Fibroblast of mammary gland (primary cell): ENCODE measurements around the gene PGAP3.

Experiments
- DNase-seq: peaks from one replicate; pipeline ENCODE4 v3.0.0-alpha.2; 2010; ENCODE audit warnings: low read depth
- H3K4me3 ChIP-seq: 2 replicates; pipeline ENCODE4 v1.5.1; 2011; ENCODE audit warnings: low read depth, mild to moderate bottlenecking, low read length, moderate library complexity; ENCODE audit not compliant: control insufficient read depth
- CTCF ChIP-seq: conservative IDR thresholded peaks from 2 replicates; pipeline ENCODE4 v1.5.1; 2011; ENCODE audit warnings: low read depth, low read length, inconsistent platforms; ENCODE audit not compliant: control insufficient read depth, insufficient read depth

PGAP3 gene

DNA sequence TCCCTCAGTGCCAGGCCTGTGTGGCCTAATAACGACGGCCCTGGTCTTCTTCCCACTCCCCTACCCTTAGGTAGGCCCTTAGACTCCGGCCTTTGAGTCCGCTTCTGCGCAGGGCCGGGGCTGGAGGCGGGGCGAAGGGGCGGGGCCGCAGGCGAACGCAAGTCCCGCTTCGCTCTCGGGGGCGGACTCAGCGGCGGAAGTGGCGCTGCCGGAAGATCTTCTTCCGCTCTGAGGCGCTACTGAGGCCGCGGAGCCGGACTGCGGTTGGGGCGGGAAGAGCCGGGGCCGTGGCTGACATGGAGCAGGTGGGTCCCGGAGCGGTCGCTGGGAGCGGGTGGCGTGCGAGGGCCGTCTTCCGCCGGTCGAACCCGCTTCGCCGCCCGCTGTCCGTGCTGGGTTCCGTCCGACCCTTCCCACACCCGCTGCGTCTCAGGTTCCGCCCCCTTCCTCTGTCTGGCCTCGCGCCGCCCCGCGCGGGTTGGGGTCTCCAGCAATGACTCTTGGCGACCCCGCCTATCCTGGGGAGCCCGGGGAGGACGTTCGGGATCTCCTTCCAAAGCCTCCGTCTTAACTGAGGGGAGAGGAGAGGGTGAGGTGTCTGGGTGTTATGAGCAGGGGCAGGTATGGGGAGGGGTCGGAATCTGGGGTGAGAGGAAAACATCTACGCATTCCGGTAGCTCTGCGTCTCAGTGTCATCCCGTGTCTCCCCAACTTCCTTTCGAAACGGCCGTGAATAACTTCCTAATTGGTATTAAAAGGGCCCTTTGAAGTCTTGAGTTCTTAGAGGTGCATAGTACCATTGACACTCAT lies 50.7 kb downstream of the PGAP3 start, which contains the start of gene STARD3:
TSS of gene STARD3 (plus strand) at position 218 of the 810 bp plus-strand sequence. CDS start 16,388 bp downstream, outside the sequence.
- peak within 1 kb of the TSS; percentile 77 for H3K4me3 ChIP-seq
- peak; percentile 75 for DNase-seq
- no peak for TF ChIP-seq CTCF

DNA sequence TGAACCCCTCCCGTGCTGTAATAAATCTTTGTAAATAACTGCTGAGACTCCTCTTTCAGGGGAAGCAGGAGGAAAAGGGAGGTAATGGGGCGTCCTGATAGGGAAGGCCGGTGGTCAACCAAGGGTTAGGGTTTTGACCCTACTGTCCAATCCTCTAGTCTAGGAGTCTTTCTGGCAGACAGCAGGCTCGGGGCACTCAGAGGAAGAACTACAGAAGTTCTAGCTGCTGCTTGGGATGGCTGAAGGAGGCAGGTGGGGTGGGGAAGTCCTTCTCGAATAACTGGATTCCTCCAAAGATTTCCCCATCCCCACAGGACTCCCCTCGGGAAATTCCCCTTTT lies 51.3 kb downstream of the PGAP3 start:
- no peak for TF ChIP-seq CTCF
- DNase-seq = no peak
- H3K4me3 ChIP-seq = peak overlapping the region; percentile 77

DNA sequence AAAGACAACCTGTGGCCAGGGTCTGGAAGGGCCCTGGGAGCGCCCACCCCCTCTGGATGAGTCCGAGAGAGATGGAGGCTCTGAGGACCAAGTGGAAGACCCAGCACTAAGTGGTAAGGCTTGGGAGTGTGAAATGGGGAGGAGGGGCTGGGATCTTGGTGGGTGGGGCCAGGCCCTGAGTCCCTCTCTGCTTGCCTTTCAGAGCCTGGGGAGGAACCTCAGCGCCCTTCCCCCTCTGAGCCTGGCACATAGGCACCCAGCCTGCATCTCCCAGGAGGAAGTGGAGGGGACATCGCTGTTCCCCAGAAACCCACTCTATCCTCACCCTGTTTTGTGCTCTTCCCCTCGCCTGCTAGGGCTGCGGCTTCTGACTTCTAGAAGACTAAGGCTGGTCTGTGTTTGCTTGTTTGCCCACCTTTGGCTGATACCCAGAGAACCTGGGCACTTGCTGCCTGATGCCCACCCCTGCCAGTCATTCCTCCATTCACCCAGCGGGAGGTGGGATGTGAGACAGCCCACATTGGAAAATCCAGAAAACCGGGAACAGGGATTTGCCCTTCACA lies 52.2 kb downstream of the PGAP3 start:
- no peak for DNase-seq
- H3K4me3 ChIP-seq = no peak overlapping the region
- no peak for TF ChIP-seq CTCF

DNA sequence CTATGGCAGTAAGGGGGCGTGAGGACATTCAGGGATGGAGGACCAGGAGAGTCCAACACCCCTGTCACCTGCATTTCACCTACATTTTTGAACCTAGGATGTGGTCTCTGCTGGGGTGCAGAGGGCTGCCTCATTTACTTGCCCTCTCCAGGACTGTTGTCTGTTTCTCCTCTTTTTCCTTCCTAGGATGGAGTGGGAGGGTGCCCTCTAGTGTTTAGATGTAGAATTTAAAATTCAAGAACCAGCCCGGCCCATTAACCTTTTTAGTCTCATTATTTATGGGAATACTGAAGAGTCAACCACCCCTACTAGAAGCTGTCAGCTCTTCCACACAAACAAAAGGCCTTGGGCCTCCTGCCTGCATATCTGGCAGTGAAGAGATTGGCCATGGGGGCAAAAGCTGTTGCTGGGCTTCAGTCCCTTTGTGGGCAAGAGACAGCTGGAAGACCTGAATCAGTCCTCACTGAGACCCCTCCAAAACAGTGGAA lies 53.4 kb downstream of the PGAP3 start:
- no peak overlapping the region for H3K4me3 ChIP-seq
- peak; percentile 50 for DNase-seq
- TF ChIP-seq CTCF = peak; percentile 68

- TF ChIP-seq CTCF = no peak
- no peak overlapping the region for H3K4me3 ChIP-seq
- no peak for DNase-seq
These were observed 54.2 kb downstream of the PGAP3 start for GRCh38 chr17:39633570-39634183.

DNA sequence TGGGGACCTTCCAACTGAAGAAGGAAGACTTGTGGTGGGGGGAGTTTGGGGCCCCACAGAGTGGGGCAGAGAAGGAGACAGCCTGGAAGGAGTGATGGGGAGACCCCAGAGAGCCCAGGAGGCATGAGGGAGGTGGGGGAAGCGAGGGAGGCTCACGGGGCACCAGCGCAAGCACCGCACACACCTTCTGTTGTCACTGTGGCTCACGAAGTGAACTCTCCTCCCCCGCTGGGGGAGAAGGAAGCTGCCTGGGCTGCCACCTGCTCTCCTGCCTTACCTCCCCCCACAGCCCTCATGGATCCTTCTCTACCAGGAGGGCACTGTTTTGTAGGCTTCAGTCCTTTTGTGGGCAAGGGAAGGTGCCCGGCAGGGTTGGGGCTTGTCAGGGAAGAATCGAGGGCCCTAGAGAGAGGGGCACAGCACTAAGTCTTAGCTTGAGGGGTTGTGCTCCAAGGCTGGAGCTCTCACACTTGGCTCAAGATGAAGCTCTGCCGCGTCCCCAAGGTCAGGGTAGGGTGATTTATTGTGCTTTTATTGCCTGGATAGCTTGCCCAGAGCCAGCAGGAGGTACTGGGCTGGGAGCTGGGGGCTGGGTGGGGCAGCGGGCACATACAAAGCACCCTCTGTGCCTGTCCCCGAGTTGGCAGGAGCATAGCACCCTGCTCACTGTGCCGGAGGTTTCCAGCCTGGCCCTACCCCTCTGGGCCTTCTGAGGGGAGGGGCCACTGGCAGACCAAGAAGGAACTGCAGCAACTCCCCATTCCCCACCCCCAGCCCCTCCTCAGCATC lies 55.5 kb downstream of the PGAP3 start:
- TF ChIP-seq CTCF = no peak
- no peak for DNase-seq
- no peak overlapping the region for H3K4me3 ChIP-seq
